Putamen (tissue), 1 donor: ENCODE measurements around the gene HTR2C.
"Not testable (repeated sequence)": the region's sequence is repeated elsewhere in the genome, so short reads cannot be mapped to it uniquely, and the experiment has no call there.

Source experiments
- DNase-seq: peaks from one replicate; pipeline ENCODE4 v3.0.0-alpha.2; 2016; ENCODE audit warnings: low spot score

Gene HTR2C

GRCh38 chrX:114583646-114584374 is at the start of gene HTR2C:
TSS of gene HTR2C (plus strand) at chrX:114584086. CDS start at chrX:114726937, 142,851 bp downstream.
- no peak for DNase-seq

- DNase-seq, result no peak
Observed at GRCh38 chrX:114580336-114580735, 3.5 kb upstream of the HTR2C start.

GRCh38 chrX:114581528-114582263 is 2.2 kb upstream of the HTR2C start:
- no peak for DNase-seq

GRCh38 chrX:114582264-114582632 is 1.6 kb upstream of the HTR2C start:
- no peak for DNase-seq

- no peak for DNase-seq
Observed at GRCh38 chrX:114582698-114583395, 1.0 kb upstream of the HTR2C start.

- no peak for DNase-seq
Observed at GRCh38 chrX:114584375-114584943, 573 bp downstream of the HTR2C start.

- no peak for DNase-seq
Observed at GRCh38 chrX:114584983-114585842, 1.3 kb downstream of the HTR2C start.

GRCh38 chrX:114591121-114591520 is 7.2 kb downstream of the HTR2C start:
- DNase-seq, result no peak

- no peak for DNase-seq
Observed at GRCh38 chrX:114599305-114599704, 15.4 kb downstream of the HTR2C start.

- no peak for DNase-seq
Observed at GRCh38 chrX:114599911-114600310, 16.0 kb downstream of the HTR2C start.

GRCh38 chrX:114606619-114607018 is 22.7 kb downstream of the HTR2C start:
- DNase-seq, result not testable (repeated sequence)

GRCh38 chrX:114611018-114611619 is 27.2 kb downstream of the HTR2C start:
- no peak for DNase-seq

- DNase-seq, result no peak
Observed at GRCh38 chrX:114615765-114616164, 31.9 kb downstream of the HTR2C start.

- no peak for DNase-seq
Observed at GRCh38 chrX:114619874-114620273, 36.0 kb downstream of the HTR2C start.

- no peak for DNase-seq
Observed at GRCh38 chrX:114626323-114626722, 42.4 kb downstream of the HTR2C start.

GRCh38 chrX:114635986-114636385 is 52.1 kb downstream of the HTR2C start:
- DNase-seq, result no peak

GRCh38 chrX:114650351-114650750 is 66.5 kb downstream of the HTR2C start:
- DNase-seq, result no peak

- no peak for DNase-seq
Observed at GRCh38 chrX:114675365-114675764, 91.5 kb downstream of the HTR2C start.

GRCh38 chrX:114700533-114700932 is 116.6 kb downstream of the HTR2C start:
- DNase-seq, result not testable (repeated sequence)

GRCh38 chrX:114709406-114709805 is 125.5 kb downstream of the HTR2C start:
- no peak for DNase-seq

- DNase-seq, result no peak
Observed at GRCh38 chrX:114710571-114710970, 126.7 kb downstream of the HTR2C start.
